Esophagus muscularis mucosa (tissue), 4 donors: ENCODE results near the gene OR7G3. TPM values are rescaled to one million over a fixed set of nuclear protein-coding genes. Genes with fewer than 3 reads are reported as not detected.

Source experiments
- DNase-seq: peaks from one replicate; pipeline ENCODE4 v3.0.0-alpha.2; 2017; ENCODE audit errors: extremely low spot score
- H3K27ac ChIP-seq, 4 donors: fragments of 200-600 bp; sonication (generic); replicated peaks in 1 of 4; 1 replicate in 3 of 4; 2 replicates in 1 of 4; pipeline ENCODE4 v1.5.1; 2016 to 2019; ENCODE audit warnings: mild to moderate bottlenecking in 1 of 4
- H3K27me3 ChIP-seq, 4 donors: fragments of 200-600 bp; sonication (generic); one replicate each; pipeline versions ENCODE4 v1.5.1 to v1.6.0; 2016 to 2019
- H3K36me3 ChIP-seq, 4 donors: fragments of 200-600 bp; sonication (generic); one replicate each; pipeline ENCODE4 v1.5.1; 2016 to 2019
- H3K4me1 ChIP-seq, 4 donors: fragments of 200-600 bp; sonication (generic); one replicate each; pipeline ENCODE4 v1.5.1; 2016 to 2019
- H3K4me3 ChIP-seq, 4 donors: fragments of 200-600 bp; sonication (generic); 1 replicate in 2 of 4; 2 replicates in 2 of 4; pipeline ENCODE4 v1.5.1; 2016 to 2019; ENCODE audit warnings: mild to moderate bottlenecking in 4 of 4, moderate library complexity in 1 of 4
- H3K9me3 ChIP-seq, 4 donors: fragments of 200-600 bp; sonication (generic); 1 replicate in 3 of 4; 2 replicates in 1 of 4; pipeline ENCODE4 v1.5.1; 2016 to 2019
- EP300 ChIP-seq: sonication (generic); formaldehyde crosslinking; IDR thresholded peaks from one replicate; pipeline ENCODE4 v1.6.1; 2017; ENCODE audit warnings: antibody characterized with exemption
- POLR2A ChIP-seq: fragments of 450-650 bp; IDR thresholded peaks from one replicate; pipeline ENCODE4 v1.6.1; 2017; ENCODE audit warnings: antibody characterized with exemption, moderate library complexity, mild to moderate bottlenecking, low read depth
- POLR2AphosphoS5 ChIP-seq, 2 donors: sonication (generic); formaldehyde crosslinking; IDR thresholded peaks; one replicate each; pipeline ENCODE4 v1.6.1; 2017; ENCODE audit warnings: antibody characterized with exemption in 2 of 2
- WGBS: methylation state at CpG from one replicate; pipeline ENCODE4 v1.1.5; 2018; 5-methylcytosine and 5-hydroxymethylcytosine counted together
- intact Hi-C: fragments of 100-400 bp; cut with DNase I; formaldehyde crosslinking; loops from one replicate; pipeline ENCODE4 v1.15.1; 2023
- total RNA-seq, 4 donors: library from RNA; depleted of rRNA; stranded (reverse); fragments of >200 nt; gene quantifications; one replicate each; pipeline versions ENCODE4 v1.1.0 to v1.2.1, GENCODE V29; 2016
- TF ChIP-seq, protein P1 (sequence below), 3 experiments: fragments of 200-600 bp in 2 of 3; fragments of 450-650 bp in 1 of 3; sonication (generic) in 2 of 3; IDR thresholded peaks; one replicate each; pipeline ENCODE4 v1.5.1; 2017 to 2019; ENCODE audit warnings: antibody characterized with exemption in 3 of 3, mild to moderate bottlenecking in 2 of 3, moderate library complexity in 1 of 3

Gene OR7G3
- not detected for total RNA-seq

DNA sequence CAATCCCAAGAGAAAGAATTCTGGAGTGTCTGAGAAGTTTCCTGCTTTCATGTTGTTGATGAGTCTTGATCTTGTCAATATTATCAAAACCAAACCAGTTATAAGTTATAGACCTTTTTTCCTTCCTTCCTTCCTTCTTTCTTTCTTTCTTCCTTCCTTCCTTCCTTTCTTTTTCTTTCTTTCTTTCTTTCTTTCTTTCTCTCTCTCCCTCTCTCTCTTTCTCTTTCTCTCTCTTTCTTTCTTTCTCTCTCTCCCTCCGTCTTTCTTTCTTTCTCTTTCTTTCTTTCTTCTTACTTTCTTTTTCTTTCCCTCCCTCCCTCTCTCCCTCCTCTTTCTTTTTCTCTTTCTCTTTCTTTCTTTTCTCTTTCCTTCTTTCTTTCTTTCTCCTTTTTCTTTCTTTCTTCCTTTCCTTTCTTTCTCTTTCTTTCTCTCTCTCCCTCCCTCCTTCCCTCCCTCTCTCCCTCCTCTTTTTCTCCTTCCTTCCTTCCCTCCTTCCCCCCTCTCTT, at the start of gene OR7G3:
TSS of gene OR7G3 (minus strand) at position 51 of the 506 bp plus-strand sequence. CDS start at position 51, 0 bp downstream.
- TF ChIP-seq, protein P1, sequence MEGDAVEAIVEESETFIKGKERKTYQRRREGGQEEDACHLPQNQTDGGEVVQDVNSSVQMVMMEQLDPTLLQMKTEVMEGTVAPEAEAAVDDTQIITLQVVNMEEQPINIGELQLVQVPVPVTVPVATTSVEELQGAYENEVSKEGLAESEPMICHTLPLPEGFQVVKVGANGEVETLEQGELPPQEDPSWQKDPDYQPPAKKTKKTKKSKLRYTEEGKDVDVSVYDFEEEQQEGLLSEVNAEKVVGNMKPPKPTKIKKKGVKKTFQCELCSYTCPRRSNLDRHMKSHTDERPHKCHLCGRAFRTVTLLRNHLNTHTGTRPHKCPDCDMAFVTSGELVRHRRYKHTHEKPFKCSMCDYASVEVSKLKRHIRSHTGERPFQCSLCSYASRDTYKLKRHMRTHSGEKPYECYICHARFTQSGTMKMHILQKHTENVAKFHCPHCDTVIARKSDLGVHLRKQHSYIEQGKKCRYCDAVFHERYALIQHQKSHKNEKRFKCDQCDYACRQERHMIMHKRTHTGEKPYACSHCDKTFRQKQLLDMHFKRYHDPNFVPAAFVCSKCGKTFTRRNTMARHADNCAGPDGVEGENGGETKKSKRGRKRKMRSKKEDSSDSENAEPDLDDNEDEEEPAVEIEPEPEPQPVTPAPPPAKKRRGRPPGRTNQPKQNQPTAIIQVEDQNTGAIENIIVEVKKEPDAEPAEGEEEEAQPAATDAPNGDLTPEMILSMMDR (IDR thresholded peaks at IDR 0.05): no peak
- TF ChIP-seq POLR2A (no peak), EP300 (no peak), POLR2AphosphoS5 (IDR thresholded peaks at IDR 0.05) (no peak)
- no peaks in the 10 kb centered on the region for H3K36me3 ChIP-seq
- DNase-seq: no peak
- WGBS: no CpG with 5 or more reads among the region's 1 CpG
- no peak within 1 kb of the TSS for H3K27ac ChIP-seq
- H3K27me3 ChIP-seq: peaks cover 0 to 39% (median 0%) of the 10 kb centered on the region in 4 donors
- no peaks in the 10 kb centered on the region for H3K9me3 ChIP-seq
- intact Hi-C loops: no loop called here
- H3K4me1 ChIP-seq: no peaks in the 10 kb centered on the region
- H3K4me3 ChIP-seq: no peak within 1 kb of the TSS

DNA sequence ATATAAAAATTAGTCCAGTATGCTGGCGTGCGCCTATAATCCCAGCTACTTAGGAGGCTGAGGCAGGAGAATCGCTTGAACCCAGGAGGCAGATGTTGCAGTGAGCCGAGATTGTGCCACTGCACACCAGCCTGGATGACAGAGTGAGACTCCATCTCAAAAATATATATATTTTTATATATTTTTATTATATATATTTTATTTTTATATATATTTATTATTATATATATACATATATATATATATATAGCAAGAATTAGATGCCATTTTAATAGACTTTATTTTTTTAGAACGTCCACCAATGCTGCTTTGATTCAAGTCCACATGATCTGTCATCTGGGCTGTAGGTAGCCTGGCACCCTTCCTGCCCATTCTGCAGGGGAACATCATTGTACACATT, 48.6 kb upstream of the OR7G3 start:
- no peak for DNase-seq

DNA sequence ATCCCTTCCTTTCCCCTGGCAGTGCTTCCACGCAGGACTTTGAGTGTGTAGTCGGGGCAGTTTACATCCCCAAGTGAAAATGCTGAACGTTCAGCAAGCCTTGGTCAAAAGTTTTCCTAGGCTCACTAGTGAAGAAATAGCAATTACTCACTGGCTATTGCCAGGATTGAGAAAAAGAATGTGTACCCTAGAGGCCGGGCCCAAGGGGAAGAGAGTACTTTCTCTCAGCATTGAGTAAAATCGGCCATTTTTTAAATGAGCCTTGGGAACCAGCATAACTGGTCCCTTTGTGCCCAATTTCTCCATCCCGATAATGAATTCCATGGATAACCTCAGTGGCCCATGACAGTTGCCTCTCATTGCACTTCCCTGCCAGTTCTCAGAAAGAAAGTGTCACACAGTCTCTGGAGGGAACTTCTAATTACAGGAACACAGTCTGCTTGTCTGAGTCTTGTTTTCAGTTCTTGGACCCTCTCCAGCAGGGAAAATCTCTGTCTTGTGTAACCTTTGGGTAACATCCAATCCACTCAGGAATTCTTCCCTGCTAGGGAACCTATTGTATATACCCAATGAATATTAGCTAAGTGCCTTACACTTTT, 44.7 kb upstream of the OR7G3 start:
- DNase-seq: no peak
- Histone ChIP-seq H3K36me3 (peaks cover 0 to 14% (median 10%) of the 10 kb centered on the region in 4 donors), H3K9me3 (no peaks in the 10 kb centered on the region), H3K27me3 (no peaks in the 10 kb centered on the region), H3K4me3 (no peak overlapping the region), H3K27ac (no peak overlapping the region), H3K4me1 (no peaks in the 10 kb centered on the region)
- 72% methylated on average over 6 of the region's 6 CpGs for WGBS
- TF ChIP-seq POLR2A: no peak
- no peak for TF ChIP-seq POLR2AphosphoS5 (IDR thresholded peaks at IDR 0.05)
- TF ChIP-seq, protein P1 (IDR thresholded peaks at IDR 0.05): no peak
- TF ChIP-seq EP300: no peak
- intact Hi-C loops: no loop called here

More for the DNA sequence above, 48.6 kb upstream of the OR7G3 start:
- Histone ChIP-seq H3K4me3 (no peak overlapping the region), H3K36me3 (no peaks in the 10 kb centered on the region), H3K9me3 (no peaks in the 10 kb centered on the region), H3K27ac (no peak overlapping the region), H3K27me3 (no peaks in the 10 kb centered on the region), H3K4me1 (no peaks in the 10 kb centered on the region)
- TF ChIP-seq POLR2AphosphoS5 (IDR thresholded peaks at IDR 0.05) (no peak), EP300 (no peak)
- TF ChIP-seq, protein P1 (IDR thresholded peaks at IDR 0.05): no peak
- intact Hi-C loops: no loop called here
- 95% methylated on average over 5 of the region's 5 CpGs for WGBS

DNA sequence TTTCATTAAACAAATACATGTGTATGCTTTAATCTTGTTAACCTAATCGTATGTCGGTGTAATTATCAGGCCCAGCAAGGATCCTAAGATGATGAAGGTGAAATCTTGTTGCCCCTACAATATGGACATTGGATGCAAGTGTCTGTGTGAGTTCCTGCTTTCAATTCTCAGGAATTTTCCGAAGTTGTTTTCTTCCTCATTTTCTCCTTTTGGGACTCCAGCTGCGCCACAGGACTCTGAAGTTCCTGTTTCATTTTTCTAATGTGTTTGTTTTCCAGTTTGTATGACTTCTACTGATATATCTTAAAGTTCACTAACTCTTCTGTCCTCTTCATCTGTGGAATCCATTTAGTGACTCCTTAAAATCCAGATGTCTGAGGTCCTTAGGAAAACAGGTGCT, 40.1 kb upstream of the OR7G3 start:
- no peaks in the 10 kb centered on the region for H3K9me3 ChIP-seq
- no peaks in the 10 kb centered on the region for H3K27me3 ChIP-seq
- no peaks in the 10 kb centered on the region for H3K4me1 ChIP-seq
- WGBS: 91% methylated on average over 4 of the region's 4 CpGs
- peaks cover 29 to 61% (median 44%) of the 10 kb centered on the region in 4 donors for H3K36me3 ChIP-seq
- intact Hi-C loops: no loop called here
- TF ChIP-seq, protein P1 (IDR thresholded peaks at IDR 0.05): no peak
- no peak for TF ChIP-seq EP300
- no peak for TF ChIP-seq POLR2A
- no peak for TF ChIP-seq POLR2AphosphoS5 (IDR thresholded peaks at IDR 0.05)
- H3K27ac ChIP-seq: no peak overlapping the region
- no peak overlapping the region for H3K4me3 ChIP-seq
- no peak for DNase-seq

DNA sequence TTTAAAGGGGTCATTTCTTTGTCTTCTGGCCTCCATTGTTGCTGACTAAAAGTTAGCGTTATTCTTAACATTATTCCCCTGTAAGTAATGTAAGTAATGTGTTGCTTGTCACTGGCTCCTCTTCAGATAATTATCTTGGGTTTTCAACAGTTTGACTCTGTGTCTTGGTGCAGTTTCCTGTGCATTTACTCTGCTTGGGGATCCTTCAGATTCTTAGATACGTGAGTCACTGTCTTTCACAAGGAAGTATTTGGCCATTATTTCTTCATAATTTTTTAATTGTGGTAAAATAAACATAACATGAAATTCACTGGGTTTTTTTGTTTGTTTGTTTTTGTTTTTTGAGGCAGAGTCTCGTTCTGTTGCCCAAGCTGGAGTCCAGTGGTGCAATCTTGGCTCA, 38.5 kb upstream of the OR7G3 start:
- Histone ChIP-seq H3K9me3 (no peaks in the 10 kb centered on the region), H3K4me1 (no peaks in the 10 kb centered on the region), H3K27me3 (no peaks in the 10 kb centered on the region), H3K27ac (no peak overlapping the region), H3K4me3 (no peak overlapping the region), H3K36me3 (peaks cover 44 to 76% (median 60%) of the 10 kb centered on the region in 4 donors)
- 95% methylated on average over 3 of the region's 3 CpGs for WGBS
- DNase-seq: no peak
- TF ChIP-seq EP300: no peak
- TF ChIP-seq POLR2A: no peak
- TF ChIP-seq POLR2AphosphoS5 (IDR thresholded peaks at IDR 0.05): no peak
- TF ChIP-seq, protein P1 (IDR thresholded peaks at IDR 0.05): no peak
- intact Hi-C loops: no loop called here
